Activated CD8-positive, alpha-beta memory T cell treated with anti-CD3 and anti-CD28 coated beads, Interleukin-2, amount 50 U/mL, for 4 hours (primary cell): ENCODE data around the gene ITGA5.
A peak's percentile ranks its signal among the peaks of the same experiment; 100 is the strongest.
"Not testable (repeated sequence)": the region's sequence is repeated elsewhere in the genome, so short reads cannot be mapped to it uniquely, and the experiment has no call there.

Experiments used
- DNase-seq: peaks from one replicate; pipeline ENCODE4 v3.0.0-alpha.2; 2020

The ITGA5 gene

GRCh38 chr12:54368709-54369596, 50.1 kb downstream of the ITGA5 start:
- DNase-seq: peak; percentile 92

GRCh38 chr12:54368025-54368708, 50.9 kb downstream of the ITGA5 start:
- DNase-seq: no peak

- no peak for DNase-seq
Measured at GRCh38 chr12:54364413-54364812, 54.7 kb downstream of the ITGA5 start, which contains the start of gene GPR84. Gene GPR84, minus strand, starts transcription at chr12:54364486. Its CDS starts 635 bp downstream, at chr12:54363851.

GRCh38 chr12:54363618-54364017, 55.4 kb downstream of the ITGA5 start:
- DNase-seq: no peak

GRCh38 chr12:54363047-54363446, 56.0 kb downstream of the ITGA5 start:
- DNase-seq: no peak

GRCh38 chr12:54360717-54361456, 58.2 kb downstream of the ITGA5 start:
- DNase-seq: peak; percentile 51

- DNase-seq: no peak
Measured at GRCh38 chr12:54359762-54360351, 59.2 kb downstream of the ITGA5 start.

GRCh38 chr12:54358945-54359761, 59.9 kb downstream of the ITGA5 start:
- DNase-seq: peak; percentile 87

GRCh38 chr12:54358191-54358944, 60.7 kb downstream of the ITGA5 start:
- peak; percentile 39 for DNase-seq

- DNase-seq: no peak
Measured at GRCh38 chr12:54357506-54358190, 61.4 kb downstream of the ITGA5 start.

- DNase-seq: no peak
Measured at GRCh38 chr12:54356951-54357356, 62.1 kb downstream of the ITGA5 start.

- DNase-seq: no peak
Measured at GRCh38 chr12:54356228-54356627, 62.8 kb downstream of the ITGA5 start.

- DNase-seq: no peak
Measured at GRCh38 chr12:54355104-54355815, 63.8 kb downstream of the ITGA5 start.

GRCh38 chr12:54354271-54354670, 64.8 kb downstream of the ITGA5 start:
- DNase-seq: not testable (repeated sequence)

GRCh38 chr12:54352891-54353874, 65.9 kb downstream of the ITGA5 start:
- DNase-seq: no peak

GRCh38 chr12:54352022-54352531, 67.0 kb downstream of the ITGA5 start:
- DNase-seq: peak; percentile 50

- DNase-seq: no peak
Measured at GRCh38 chr12:54351341-54351740, 67.7 kb downstream of the ITGA5 start.

GRCh38 chr12:54350743-54351142, 68.3 kb downstream of the ITGA5 start:
- DNase-seq: no peak
